Activated CD4-positive, alpha-beta T cell treated with anti-CD3 and anti-CD28 coated beads, Interleukin-2, amount 50 U/mL, for 24 hours (primary cell): Measurements from ENCODE around the gene PIGN.
"Not testable (repeated sequence)": the region's sequence is repeated elsewhere in the genome, so short reads cannot be mapped to it uniquely, and the experiment has no call there.

Source experiments
- DNase-seq, 2 donors: peaks; one replicate each; pipeline ENCODE4 v3.0.0-alpha.2; 2020; ENCODE audit warnings: low read depth in 1 of 2, low spot score in 1 of 2

PIGN gene

DNA sequence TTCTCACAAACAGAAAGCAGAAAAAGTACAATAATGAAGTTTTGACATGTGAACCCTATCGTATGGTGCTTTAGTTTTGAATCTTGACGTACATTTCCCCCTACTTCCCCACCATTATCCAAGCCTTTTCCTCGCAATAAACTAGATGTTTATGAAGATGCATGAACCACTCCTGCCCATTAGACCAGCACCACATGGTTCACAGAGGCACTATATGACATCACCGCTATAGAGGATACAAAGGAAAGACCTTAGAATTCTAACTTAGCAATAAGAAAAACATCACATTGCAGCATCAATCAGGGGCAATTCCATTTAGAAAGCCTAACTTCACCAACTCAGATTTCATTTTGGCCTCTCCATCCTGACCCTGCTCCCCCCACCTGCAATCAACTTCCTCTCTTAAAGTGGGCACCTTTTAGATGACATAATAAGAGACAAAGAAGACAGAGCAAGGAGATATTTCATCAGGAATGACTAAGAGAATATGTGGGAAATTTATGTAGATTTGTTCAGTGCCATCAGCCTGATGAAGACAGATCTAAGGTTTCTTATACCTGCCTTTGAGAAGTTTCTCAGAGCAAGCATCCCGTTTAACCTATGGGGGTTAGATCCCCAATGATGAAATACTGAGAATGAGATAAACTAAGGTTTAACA is 124.9 kb downstream of the PIGN start:
- no peak for DNase-seq

DNA sequence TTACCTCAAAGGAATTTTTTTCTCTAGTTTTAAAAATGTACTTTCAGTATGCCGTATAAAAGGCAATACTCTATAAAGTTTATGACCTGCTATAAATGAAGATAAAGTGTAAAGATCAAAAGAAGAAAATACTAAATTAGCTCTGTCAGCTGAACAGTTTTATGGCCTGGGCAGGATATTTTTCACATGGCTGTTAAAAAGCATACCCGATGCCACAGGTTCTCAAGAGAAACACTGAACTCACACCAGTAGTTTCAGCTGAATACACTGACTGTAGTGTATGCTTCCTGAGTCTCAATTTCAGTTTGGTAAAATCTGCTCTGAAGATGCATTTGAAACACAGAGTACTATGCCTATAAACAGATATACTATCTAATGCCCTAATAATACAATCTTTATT is 126.0 kb downstream of the PIGN start:
- no peak for DNase-seq

DNA sequence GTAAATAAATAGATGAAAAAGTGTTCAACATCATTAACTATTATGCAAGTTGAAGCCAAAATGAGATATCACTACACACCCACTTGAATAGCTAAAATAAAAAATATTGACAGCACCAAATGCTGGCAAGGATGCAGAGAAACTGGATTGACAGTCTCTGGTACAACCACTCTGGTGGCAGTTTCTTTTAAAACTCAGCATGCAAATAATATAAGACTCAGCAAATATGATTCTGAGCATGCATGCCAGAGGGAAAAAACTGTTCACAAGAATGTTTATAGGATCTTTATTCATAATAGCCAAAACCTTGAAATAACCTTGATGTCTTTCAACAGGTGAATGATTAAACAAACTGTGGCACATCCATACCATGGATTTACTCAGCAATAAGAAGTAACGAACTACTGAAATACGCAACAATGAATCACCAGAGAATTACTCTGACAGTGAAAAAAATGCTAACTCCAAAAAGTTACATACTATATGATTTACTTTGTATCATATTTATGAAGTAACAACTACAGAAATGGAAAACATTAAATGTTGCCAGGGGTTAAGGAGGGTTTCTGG is 131.8 kb downstream of the PIGN start:
- no peak for DNase-seq

DNA sequence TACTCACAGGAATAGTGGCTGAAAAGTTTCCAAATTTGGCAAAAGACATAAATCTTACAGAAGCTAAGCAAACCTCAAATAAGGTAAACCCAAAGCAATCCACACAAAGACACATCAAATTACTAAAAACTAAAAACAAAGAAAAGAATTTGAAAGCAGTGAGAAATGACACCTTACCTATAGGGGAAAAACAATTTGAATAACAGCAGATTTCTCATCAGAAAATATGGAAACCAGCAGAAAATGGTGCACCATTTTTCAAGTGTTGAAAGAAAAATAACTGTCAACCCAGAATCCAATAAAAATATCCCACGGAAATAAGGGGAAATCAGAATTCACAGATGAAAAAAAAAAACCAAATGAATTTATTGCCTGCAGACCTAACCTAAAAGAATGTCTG is 138.6 kb downstream of the PIGN start:
- DNase-seq: no peak

DNA sequence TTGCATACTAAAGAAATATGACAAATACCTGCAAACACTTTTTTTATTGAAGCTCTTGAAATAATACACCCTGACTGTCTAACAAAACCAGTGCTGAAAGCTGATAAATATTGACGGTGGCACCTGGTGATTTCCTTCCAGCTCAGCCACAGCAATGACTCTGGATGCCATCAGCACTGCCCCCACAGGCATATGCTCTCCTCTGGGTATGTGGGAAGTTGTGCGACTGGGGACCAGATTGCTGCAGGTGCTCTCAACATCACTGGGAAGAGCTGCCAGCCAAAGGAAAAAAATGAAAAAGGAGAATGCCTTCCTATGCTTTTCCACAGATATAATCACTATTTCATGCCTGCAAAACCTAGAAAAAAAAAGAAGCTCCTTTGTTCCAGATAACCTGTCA is 141.5 kb downstream of the PIGN start:
- no peak for DNase-seq

DNA sequence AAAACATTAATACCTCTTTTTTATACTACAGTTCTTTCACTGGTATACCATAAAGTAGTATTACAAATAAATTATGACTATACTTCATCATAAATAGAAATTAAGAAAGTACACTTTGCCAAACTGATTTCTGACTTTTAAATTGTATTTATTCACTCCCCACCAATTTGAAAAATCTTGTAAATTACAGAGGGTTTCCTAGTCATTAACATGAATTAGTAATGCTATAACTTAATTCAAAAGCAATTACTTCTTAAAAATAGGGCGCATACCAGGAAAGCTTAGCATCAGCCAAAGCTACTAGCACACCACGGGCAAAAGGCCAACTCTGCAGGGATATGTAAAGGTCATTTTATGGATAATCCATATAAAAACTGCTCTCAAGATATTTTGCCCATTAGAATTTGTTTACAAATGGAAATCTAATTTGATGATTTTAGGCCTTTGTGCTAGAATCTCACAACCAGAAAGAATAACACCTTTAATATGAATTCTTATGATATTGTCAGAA is 142.3 kb downstream of the PIGN start:
- DNase-seq: no peak

DNA sequence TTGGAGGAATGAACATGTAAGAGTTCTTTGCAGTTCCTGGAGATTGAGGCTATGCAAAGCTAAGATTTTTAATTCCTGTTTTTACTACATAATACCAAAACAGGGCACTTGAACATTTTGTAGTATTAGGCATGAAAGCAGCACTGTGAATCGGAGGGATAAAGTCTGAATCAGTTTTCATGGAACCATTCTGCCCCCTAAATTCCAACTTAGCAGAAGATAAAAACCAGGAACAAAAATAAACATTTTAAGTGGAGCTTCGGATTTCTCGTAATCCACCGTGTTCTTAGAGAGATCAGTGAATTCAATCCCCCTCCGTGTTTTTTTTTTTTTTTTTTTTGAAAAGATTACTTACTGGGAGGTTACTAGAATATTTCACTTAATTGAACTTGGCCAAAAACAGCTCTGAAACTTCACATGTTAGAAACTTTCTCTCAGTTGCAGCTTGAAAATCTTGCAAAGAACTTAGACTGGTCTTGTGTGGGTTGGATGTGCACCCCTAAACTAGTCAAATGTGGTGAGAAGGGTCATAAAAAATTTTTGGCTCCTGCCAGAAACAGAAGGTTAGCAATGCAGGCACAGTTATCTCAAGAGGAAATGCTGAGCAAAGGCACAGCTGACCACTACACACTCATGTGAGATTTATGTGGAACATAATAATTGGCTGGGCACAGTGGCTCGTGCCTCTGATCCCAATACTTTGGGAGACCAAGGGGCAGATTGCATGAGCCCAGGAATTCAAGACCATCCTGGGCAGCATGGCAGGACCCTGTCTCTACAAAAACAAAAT is 148.7 kb downstream of the PIGN start:
- no peak for DNase-seq

DNA sequence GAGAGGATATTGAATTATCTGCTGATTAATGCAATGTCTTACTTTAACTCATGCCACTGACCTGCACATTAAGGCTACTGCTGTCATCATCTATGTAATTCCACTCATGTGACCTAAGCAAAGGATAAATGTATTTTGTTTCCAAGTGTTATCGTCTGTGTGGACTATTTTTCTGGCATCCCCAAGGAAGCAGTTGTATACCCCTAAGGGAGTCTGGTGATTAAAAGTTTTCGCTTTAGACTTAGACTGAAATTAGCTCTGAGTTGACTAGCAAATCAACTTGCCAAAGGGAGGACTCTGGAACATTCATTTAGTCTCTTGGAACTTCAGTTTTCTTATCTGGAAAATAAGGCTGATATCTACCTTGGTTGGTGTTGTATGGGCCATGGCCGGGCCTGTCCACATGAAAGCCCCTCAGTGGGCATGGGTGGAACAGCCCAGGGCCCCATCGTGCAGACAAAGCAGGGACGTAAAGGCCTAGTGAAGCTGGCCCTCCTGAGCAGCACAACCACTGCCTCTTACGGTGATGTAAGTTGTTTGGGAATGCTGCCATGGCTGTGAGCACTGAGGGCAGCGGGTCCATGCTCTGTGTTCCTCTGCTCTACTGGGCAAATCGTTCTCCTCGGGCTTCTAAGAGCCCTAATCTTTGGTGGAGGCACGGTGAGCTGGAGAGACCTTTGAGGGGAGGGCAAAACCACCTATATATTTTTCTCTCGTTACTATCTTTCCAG is 149.7 kb downstream of the PIGN start:
- no peak for DNase-seq

DNA sequence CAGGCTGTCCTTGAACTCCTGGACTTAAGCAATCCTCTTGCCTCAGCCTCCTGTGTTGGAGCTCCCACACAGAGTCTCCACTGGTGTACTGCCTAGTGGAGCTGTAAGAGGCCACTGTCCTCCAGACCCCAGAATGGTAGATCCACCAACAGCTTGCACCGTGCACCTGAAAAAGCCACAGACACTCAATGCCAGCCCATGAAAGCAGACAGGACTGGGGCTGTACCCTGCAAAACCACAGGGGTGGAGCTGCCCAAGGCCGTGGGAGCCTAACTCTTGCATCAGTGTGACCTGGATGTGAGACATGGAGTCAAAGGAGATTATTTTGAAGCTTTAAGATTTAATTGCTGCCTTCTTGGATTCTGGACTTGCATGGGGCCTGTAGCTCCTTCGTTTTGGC is 152.6 kb downstream of the PIGN start:
- not testable (repeated sequence) for DNase-seq

DNA sequence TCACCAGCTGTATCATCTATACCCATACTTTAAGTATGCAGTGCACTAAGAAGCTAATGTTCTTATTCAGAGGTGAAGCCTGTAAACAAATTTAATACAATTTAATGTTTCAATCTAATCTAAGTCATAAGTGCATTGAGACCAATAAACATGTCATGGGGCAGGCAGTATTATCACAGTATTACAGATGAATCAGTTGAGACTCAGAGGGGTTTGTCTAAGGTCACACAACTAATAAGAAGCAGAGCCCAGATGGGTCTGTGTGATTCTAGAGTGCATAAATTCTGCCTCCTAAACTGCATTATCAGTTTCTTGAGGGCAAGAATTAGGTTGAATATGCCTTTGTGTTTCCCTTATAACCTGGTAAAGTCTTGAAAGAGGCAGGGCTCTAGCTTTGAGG is 153.1 kb downstream of the PIGN start:
- no peak for DNase-seq

DNA sequence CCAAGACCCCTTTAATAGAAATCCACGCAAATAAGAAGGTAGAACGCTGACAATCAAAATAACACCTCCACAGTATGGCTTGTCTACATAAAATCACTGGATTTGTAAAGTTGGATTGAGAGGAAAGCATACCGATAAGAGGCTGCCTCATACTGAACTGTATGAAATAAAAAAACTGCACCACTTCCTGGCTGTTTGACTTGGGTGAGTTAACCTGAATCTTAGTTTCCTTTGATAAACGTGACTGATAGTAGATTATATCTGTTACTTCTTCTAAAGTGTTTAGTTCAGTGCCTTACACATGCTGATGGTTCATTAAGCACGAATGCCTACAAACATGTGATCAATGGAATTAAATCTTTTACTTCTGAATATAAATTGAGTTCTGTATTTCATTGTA is 153.6 kb downstream of the PIGN start:
- no peak for DNase-seq

DNA sequence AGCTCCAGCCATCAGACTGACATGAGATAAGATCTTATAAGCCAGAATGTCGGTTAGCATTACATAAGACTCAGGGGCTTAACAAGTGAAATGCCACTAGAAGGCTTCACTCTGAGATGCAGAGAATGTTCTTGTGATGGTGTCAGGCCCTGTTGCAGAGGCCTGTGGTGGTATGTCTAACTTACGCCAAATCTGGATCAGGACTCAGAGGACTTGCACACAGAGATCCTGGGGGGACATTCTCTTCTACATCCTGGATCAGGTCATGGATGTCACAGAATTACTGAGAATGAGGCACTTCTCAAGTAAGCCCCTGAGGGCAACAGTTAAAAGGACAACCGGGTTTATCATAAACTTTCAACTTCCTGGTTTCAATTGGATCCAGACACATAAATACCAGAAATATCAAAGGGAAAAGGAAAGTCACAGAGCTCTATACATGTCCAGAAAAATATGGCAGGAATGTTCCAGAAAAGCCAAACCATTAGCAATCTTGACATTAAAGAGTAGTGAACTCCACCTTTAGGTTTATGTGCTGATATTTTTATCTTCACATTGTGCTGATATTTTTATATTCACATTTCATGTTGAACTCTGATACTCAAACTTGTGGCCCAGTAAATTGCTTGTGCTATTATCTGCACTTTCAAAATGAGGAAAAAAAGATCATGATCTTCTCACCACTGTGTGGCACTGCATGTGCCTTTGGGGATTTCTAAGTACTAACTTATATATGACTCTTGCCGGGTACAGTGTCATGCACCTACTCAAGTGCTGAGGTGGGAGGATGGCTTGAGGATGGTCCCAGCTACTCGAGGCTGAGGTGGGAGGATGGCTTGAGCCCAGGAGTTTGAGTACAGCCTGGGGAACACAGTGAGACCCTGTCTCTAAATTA is 156.5 kb downstream of the PIGN start:
- DNase-seq: no peak

DNA sequence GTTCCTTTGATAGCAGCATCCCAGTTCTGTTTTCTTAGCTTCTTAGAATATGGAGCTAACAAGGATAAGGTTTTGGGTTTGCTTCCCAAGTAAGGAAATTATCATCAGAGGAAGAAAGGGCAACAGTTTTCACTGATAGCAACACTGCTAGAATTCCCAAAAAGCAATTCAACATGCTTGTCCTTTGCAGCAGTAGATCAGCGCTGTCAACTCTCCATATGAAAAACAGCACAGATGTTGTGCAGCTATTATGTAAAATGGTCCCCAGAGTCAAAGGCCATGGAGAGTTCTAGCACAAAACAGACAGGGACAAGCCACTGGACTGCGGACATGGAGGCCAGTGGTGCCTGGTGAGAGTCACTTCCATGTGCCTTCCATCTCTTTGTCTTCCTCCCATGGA is 158.1 kb downstream of the PIGN start:
- no peak for DNase-seq

DNA sequence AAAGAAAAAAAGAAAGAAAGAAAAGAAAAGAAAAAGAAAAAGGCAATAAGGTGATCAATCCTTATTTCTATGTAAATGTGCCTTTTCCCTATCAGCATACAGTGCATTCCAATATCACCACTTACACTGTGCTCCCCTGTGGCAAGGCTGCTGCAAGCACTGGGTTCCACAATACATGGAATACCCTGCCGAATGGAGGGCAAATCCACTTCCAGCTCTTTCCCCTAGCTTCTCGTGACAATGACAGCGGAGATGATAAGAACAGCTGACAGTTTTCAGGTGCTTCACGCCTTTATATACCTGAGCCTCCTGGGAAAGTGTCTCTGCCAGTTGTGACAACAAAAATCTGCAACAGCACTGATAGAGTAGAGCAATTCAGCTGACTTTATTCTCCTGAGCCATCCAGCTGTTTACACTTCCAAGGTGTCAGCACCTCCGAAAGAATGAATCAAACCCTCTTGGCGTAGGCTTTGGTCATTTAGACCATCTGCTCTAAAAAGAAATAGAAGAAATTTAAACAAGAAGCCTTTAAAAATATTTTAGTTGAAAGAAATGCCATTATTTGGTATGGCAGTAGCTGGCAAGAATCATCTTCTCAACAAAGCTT is 158.8 kb downstream of the PIGN start:
- no peak for DNase-seq

DNA sequence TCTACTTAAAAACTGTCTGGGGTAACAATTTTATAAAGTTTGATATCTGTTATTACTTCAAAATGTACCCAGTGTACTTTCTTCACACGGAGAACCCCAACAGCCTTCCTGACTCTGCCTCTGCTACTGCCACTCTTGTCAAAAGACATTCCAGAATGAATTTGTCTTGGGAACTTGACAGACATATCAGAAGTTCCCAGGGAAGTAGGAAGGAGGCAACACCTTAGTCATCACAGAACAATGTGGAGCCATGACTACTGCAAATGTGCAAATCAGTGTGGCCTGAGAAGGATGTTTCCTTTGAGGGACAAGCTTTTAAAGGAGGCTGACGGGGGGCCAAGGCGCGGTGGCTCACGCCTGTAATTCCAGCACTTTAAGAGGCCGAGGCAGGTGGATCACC is 160.3 kb downstream of the PIGN start:
- DNase-seq: no peak

DNA sequence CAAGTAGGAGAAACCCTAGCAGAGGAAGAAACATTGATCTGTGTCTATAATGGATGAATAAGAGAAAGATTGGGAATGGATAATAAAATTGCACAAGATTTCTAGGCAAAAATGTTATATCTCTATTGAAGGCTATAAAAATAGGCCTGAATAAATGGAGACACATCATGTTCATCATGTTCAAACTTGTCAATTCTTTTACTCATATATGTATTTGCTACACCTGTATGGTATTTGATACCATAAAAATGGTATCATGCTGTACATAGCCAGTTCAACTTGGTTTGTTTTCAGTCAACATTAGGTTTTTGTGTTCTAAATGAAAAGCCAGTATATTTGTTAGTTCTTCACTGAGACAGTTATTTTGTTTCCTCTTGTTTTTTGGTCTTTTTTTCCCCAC is 161.9 kb downstream of the PIGN start:
- no peak for DNase-seq

DNA sequence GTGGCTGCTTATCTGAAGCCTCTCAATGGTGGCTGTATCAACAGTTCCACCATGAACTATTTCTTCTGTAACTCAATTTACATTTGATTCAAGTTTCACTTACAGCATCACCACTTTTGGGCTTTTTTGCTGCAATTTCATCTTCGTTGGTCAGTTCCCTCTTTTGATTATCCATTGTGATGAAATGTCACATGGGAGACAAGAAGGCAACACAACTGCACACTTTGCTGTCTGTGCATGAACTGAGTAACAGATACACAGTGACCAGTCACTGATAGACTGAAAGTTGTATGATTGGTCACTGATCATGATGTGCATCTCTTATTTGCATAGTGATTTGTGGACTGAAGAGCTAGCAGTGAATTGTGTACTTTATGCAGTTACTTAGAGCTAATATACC is 163.3 kb downstream of the PIGN start:
- no peak for DNase-seq

DNA sequence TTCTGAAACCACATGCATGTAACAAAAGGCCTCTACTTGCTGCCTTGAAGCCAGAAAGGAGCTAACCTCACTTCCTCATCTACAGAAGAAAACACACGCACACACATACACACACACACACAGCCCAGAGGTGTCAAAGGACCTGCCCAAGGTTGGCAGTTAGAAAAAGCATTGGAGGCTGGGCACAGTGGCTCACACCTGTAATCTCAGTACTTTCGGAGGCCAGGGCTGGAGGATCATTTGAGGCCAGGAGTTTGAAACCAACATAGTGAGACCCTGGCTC is 168.2 kb downstream of the PIGN start:
- no peak for DNase-seq

DNA sequence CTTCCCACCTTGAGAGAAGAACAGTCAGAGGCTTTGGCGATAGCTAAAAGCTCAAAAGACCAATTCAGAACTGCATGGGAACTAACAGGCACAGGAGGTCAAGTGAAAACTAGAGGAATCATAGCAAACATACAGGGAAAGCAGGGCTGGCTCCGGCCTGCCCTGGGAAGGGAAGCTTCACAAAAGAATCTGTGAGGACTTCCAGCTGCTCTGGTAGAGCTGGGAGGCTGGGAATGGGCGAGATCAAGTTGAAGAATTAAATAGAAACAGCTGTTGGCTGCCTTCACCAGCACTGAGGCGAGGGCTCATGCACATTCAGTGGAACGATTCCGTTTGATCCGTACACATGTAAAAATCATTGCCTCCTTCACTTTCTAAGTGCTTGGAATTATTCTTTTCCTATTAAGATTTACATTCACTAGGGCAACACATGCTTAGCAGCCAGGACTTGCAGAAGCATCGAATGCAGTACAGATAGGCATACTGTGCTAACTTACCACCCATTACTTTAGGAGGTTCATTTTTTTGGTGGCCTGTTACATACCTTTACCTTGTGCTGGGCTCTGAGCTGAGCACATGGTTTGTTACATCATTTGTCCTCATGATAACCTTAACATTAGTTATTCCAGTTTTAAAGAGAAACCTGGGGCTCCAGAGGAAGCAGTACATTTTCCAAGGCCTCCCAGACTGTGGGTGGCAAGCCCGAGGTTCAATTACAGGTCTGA is 168.7 kb downstream of the PIGN start:
- DNase-seq: no peak

DNA sequence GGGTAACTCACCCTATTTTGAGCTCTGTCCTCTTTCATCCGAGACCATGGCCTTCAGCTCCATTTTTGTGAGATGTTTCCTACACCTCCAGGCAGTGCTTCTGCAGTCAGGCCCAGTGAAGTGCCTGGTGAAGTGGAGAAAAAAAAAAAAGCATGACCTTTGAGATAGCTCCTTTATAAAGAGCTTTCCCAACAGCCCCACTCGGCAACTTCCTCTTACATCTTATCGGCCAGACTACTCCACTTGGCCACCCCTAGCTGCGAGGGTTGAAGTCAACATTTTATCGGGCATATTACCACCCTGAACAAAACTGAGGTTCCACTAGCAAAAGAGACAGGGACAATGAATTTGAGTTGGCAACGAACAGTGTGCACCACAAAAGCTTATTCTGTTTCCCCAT is 169.2 kb downstream of the PIGN start:
- no peak for DNase-seq
